H9 (cell line): ENCODE data around the gene LTF. TPM values are rescaled to one million over a fixed set of nuclear protein-coding genes. Genes with fewer than 3 reads are reported as not detected.

Experiments
- DNase-seq: peaks from one replicate; pipeline ENCODE4 v3.0.0-alpha.2; 2017
- H2AFZ ChIP-seq: one replicate; pipeline ENCODE4 v1.6.1; 2013; ENCODE audit warnings: mild to moderate bottlenecking, low read length, control low read depth, moderate library complexity
- H2AK5ac ChIP-seq: 2 replicates; pipeline ENCODE4 v1.6.1; 2013; ENCODE audit warnings: low read length, control low read depth, mixed read lengths; ENCODE audit not compliant: insufficient read length
- H2BK120ac ChIP-seq: one replicate; pipeline ENCODE4 v1.6.1; 2013; ENCODE audit warnings: low read depth, mild to moderate bottlenecking, low read length, control low read depth, inconsistent platforms; ENCODE audit not compliant: poor library complexity, severe bottlenecking
- H2BK12ac ChIP-seq: 2 replicates; pipeline ENCODE4 v1.6.1; 2013; ENCODE audit warnings: low read length, control low read depth, mixed read lengths, low read depth; ENCODE audit not compliant: insufficient read length
- H2BK15ac ChIP-seq: 2 replicates; pipeline ENCODE4 v1.6.1; 2013; ENCODE audit warnings: low read depth, low read length, control low read depth
- H2BK20ac ChIP-seq: one replicate; pipeline ENCODE4 v1.6.1; 2013; ENCODE audit warnings: low read depth, mild to moderate bottlenecking, low read length, control low read depth, inconsistent platforms; ENCODE audit not compliant: poor library complexity, severe bottlenecking
- H2BK5ac ChIP-seq: 2 replicates; pipeline ENCODE4 v1.6.1; 2013; ENCODE audit warnings: low read length, control low read depth, mixed read lengths; ENCODE audit not compliant: insufficient read length
- H3K14ac ChIP-seq: 2 replicates; pipeline ENCODE4 v1.6.1; 2013; ENCODE audit warnings: low read length, control low read depth; ENCODE audit not compliant: insufficient read depth
- H3K18ac ChIP-seq: 2 replicates; pipeline ENCODE4 v1.6.1; 2013; ENCODE audit warnings: low read depth, mild to moderate bottlenecking, mixed read lengths, low read length, control low read depth; ENCODE audit not compliant: insufficient read length
- H3K23ac ChIP-seq: 2 replicates; pipeline ENCODE4 v1.6.1; 2013; ENCODE audit warnings: low read length, control low read depth, mixed read lengths, low read depth; ENCODE audit not compliant: insufficient read length
- H3K23me2 ChIP-seq: 2 replicates; pipeline ENCODE4 v1.6.1; 2013; ENCODE audit warnings: low read depth, mild to moderate bottlenecking, mixed read lengths, low read length, control low read depth; ENCODE audit not compliant: insufficient read length, poor library complexity, severe bottlenecking
- H3K27ac ChIP-seq: 2 replicates; pipeline ENCODE4 v1.5.1; 2013; ENCODE audit warnings: low read length, control low read depth, mixed read lengths, low read depth; ENCODE audit not compliant: insufficient read length
- H3K27me3 ChIP-seq: 2 replicates; pipeline ENCODE4 v1.6.1; 2013; ENCODE audit warnings: low read length, control low read depth, inconsistent platforms; ENCODE audit not compliant: insufficient read depth
- H3K4ac ChIP-seq: 2 replicates; pipeline ENCODE4 v1.6.1; 2013; ENCODE audit warnings: low read depth, mild to moderate bottlenecking, control low read depth, inconsistent platforms, low read length, moderate library complexity
- H3K4me1 ChIP-seq: 2 replicates; pipeline ENCODE4 v1.6.1; 2013; ENCODE audit warnings: low read length, control low read depth, inconsistent platforms; ENCODE audit not compliant: insufficient read depth
- H3K4me2 ChIP-seq: 2 replicates; pipeline ENCODE4 v1.6.1; 2013; ENCODE audit warnings: low read length, control low read depth, mixed read lengths; ENCODE audit not compliant: insufficient read length, insufficient read depth
- H3K56ac ChIP-seq: 2 replicates; pipeline ENCODE4 v1.6.1; 2013; ENCODE audit warnings: low read depth, mild to moderate bottlenecking, mixed read lengths, low read length, control low read depth; ENCODE audit not compliant: insufficient read length
- H3K79me1 ChIP-seq: 2 replicates; pipeline ENCODE4 v1.6.1; 2013; ENCODE audit warnings: low read depth, mild to moderate bottlenecking, moderate library complexity, low read length, control low read depth, inconsistent platforms; ENCODE audit not compliant: insufficient read depth, poor library complexity, severe bottlenecking
- H3K79me2 ChIP-seq: 2 replicates; pipeline ENCODE4 v1.6.1; 2013; ENCODE audit warnings: low read length, control low read depth, inconsistent platforms; ENCODE audit not compliant: insufficient read depth
- H3K9ac ChIP-seq: 2 replicates; pipeline ENCODE4 v1.6.1; 2013; ENCODE audit warnings: low read length, control low read depth, mixed read lengths; ENCODE audit not compliant: insufficient read length; ENCODE audit errors: extremely low read depth
- H3K9me3 ChIP-seq: one replicate; pipeline ENCODE4 v1.6.1; 2013; ENCODE audit warnings: low read depth, low read length, inconsistent platforms; ENCODE audit not compliant: control insufficient read depth
- H3T11ph ChIP-seq: one replicate; pipeline ENCODE4 v1.6.1; 2013; ENCODE audit warnings: mild to moderate bottlenecking, low read length, control low read depth, inconsistent platforms
- H4K20me1 ChIP-seq: one replicate; pipeline ENCODE4 v1.6.1; 2013; ENCODE audit not compliant: control insufficient read depth, insufficient read length, insufficient read depth
- H4K5ac ChIP-seq: 2 replicates; pipeline ENCODE4 v1.6.1; 2013; ENCODE audit warnings: low read depth, mild to moderate bottlenecking, mixed read lengths, low read length, control low read depth; ENCODE audit not compliant: insufficient read length
- H4K8ac ChIP-seq: replicated peaks from 2 replicates; pipeline ENCODE4 v1.6.1; 2013; ENCODE audit warnings: low read length, control low read depth, mixed read lengths, low read depth; ENCODE audit not compliant: insufficient read length
- H4K91ac ChIP-seq: 2 replicates; pipeline ENCODE4 v1.6.1; 2013; ENCODE audit warnings: low read depth, mild to moderate bottlenecking, moderate library complexity, mixed read lengths, low read length, control low read depth; ENCODE audit not compliant: insufficient read length
- H3K27ac Mint-ChIP-seq, 3 experiments: 2 replicates in 2 of 3; 3 replicates in 1 of 3; pipeline ENCODE4 v1.8.0; 2020 to 2021; ENCODE audit warnings: mixed read lengths in 3 of 3, mild to moderate bottlenecking in 1 of 3, moderate library complexity in 1 of 3
- H3K27me3 Mint-ChIP-seq: 2 replicates; pipeline ENCODE4 v1.8.0; 2021; ENCODE audit warnings: low read depth, mild to moderate bottlenecking, moderate library complexity, mixed read lengths
- H3K36me3 Mint-ChIP-seq, 3 experiments: 2 replicates in 2 of 3; 3 replicates in 1 of 3; pipeline ENCODE4 v1.8.0; 2020 to 2021; ENCODE audit warnings: low read depth in 3 of 3, mixed read lengths in 3 of 3; ENCODE audit not compliant: insufficient read depth in 1 of 3
- H3K4me1 Mint-ChIP-seq, 2 experiments: 2 replicates each; pipeline ENCODE4 v1.8.0; 2020; ENCODE audit warnings: mixed read lengths in 2 of 2
- H3K4me3 Mint-ChIP-seq, 2 experiments: 2 replicates in 1 of 2; 3 replicates in 1 of 2; pipeline ENCODE4 v1.8.0; 2020 to 2021; ENCODE audit warnings: mild to moderate bottlenecking in 2 of 2, mixed read lengths in 2 of 2, moderate library complexity in 1 of 2
- H3K9me3 Mint-ChIP-seq, 2 experiments: 2 replicates in 1 of 2; 3 replicates in 1 of 2; pipeline ENCODE4 v1.8.0; 2020; ENCODE audit warnings: mild to moderate bottlenecking in 2 of 2, mixed read lengths in 2 of 2, moderate library complexity in 1 of 2
- CTCF ChIP-seq: fragments of 200-600 bp; sonication (generic); conservative IDR thresholded peaks from 3 replicates; pipeline ENCODE4 v1.8.0; 2021; ENCODE audit warnings: antibody characterized with exemption, mild to moderate bottlenecking
- WGBS: extraction: QIAGEN DNeasy Blood & Tissue Kit; methylation state at CpG from one replicate; pipeline ENCODE4 v1.1.7; 2013; ENCODE audit warnings: missing lambda C conversion rate, low lambda C conversion rate, mixed read lengths; ENCODE audit not compliant: insufficient read length; ENCODE audit errors: extremely low coverage; 5-methylcytosine and 5-hydroxymethylcytosine counted together
- total RNA-seq: library from RNA; stranded (reverse); gene quantifications from 2 replicates; pipeline ENCODE4 v1.2.1, GENCODE V29; 2021

Gene LTF
- total RNA-seq, 1 experiment from 2014 or later, result not detected

- TF ChIP-seq CTCF, result no peak
These were observed 35.0 kb downstream of the LTF start for GRCh38 chr3:46429671-46430070.

More at GRCh38 chr3:46429671-46430070, 35.0 kb downstream of the LTF start:
- Histone ChIP-seq H3K9me3 (no peaks in the 10 kb centered on the region), H3K23me2 (no peaks in the 10 kb centered on the region), H3K23ac (no peak overlapping the region), H3K79me2 (no peaks in the 10 kb centered on the region), H3K9ac (no peak overlapping the region), H3K4me2 (no peak overlapping the region), H3K79me1 (no peaks in the 10 kb centered on the region), H4K5ac (no peak overlapping the region), H3K14ac (no peak overlapping the region), H3K18ac (no peak overlapping the region), H4K8ac (no peak overlapping the region), H3K56ac (no peak overlapping the region), H2AK5ac (no peak overlapping the region), H3K27me3 (no peaks in the 10 kb centered on the region), H2BK5ac (no peak overlapping the region), H3K4ac (no peak overlapping the region), H3T11ph (no peak overlapping the region), H2BK15ac (no peak overlapping the region), H4K91ac (no peak overlapping the region), H2BK12ac (no peak overlapping the region), H2AFZ (no peak overlapping the region), H4K20me1 (no peaks in the 10 kb centered on the region), H3K4me1 (no peaks in the 10 kb centered on the region; the same call in 1 of the 2 replicates), H2BK20ac (no peak overlapping the region), H2BK120ac (no peak overlapping the region), H3K27ac (no peak overlapping the region)
- WGBS, result no CpG with 5 or more reads among the region's 5 CpGs
- H3K27ac Mint-ChIP-seq, result no peak overlapping the region
- H3K4me1 Mint-ChIP-seq, result peaks cover 13% of the 10 kb centered on the region in 2 experiments; a peak in 2 of 4 replicates
- no peaks in the 10 kb centered on the region; the same call in 1 of the 2 replicates for H3K27me3 Mint-ChIP-seq
- peaks cover 15 to 24% of the 10 kb centered on the region in 2 experiments for H3K9me3 Mint-ChIP-seq
- no peak for DNase-seq
- peaks cover 6 to 12% (median 6%) of the 10 kb centered on the region in 3 experiments; a peak in 6 of 7 replicates for H3K36me3 Mint-ChIP-seq
- no peak overlapping the region for H3K4me3 Mint-ChIP-seq
